SK-N-SH (cell line): ENCODE measurements around the gene C19orf73. TPM values are rescaled to one million over a fixed set of nuclear protein-coding genes. Genes with fewer than 3 reads are reported as not detected.

Experiments
- CTCF ChIA-PET: fragments of 300-600, 350-600 bp; formaldehyde crosslinking; extraction: SDS; loops from one replicate; lab custom pipeline; 2021; lab: Yijun Ruan, JAX
- POLR2A ChIA-PET: fragments of 350-600 bp; sonication (Branson Sonifier 250); formaldehyde crosslinking; extraction: SDS; loops from one replicate; lab custom pipeline; 2020; ENCODE audit warnings: antibody characterized with exemption, inconsistent platforms; lab: Yijun Ruan, JAX
- DNase-seq: peaks from one replicate; pipeline ENCODE4 v3.0.0; 2012
- H2AFZ ChIP-seq: fragments of 200-600 bp; sonication (generic); 2 replicates; pipeline ENCODE4 v1.8.1; 2016; ENCODE audit warnings: antibody characterized with exemption, mild to moderate bottlenecking, low read depth
- H3F3A ChIP-seq: fragments of 200-600 bp; sonication (generic); replicated peaks from 2 replicates; pipeline ENCODE3; 2016; ENCODE audit warnings: antibody characterized with exemption, mild to moderate bottlenecking; ENCODE audit not compliant: insufficient read depth
- H3K27ac ChIP-seq, 2 experiments: fragments of 200-500 bp in 1 of 2; fragments of 200-600 bp in 1 of 2; sonication (Bioruptor generic) in 1 of 2; sonication (generic), shearing (Covaris generic) in 1 of 2; 2 replicates each; pipeline versions ENCODE4 v1.5.1 to v1.6.1; 2014 to 2016; ENCODE audit warnings: low read depth in 2 of 2, inconsistent platforms in 1 of 2, low read length in 1 of 2, mild to moderate bottlenecking in 1 of 2, mixed read lengths in 1 of 2
- H3K27me3 ChIP-seq: fragments of 200-600 bp; sonication (generic), shearing (Covaris generic); 2 replicates; pipeline ENCODE4 v1.6.1; 2016; ENCODE audit warnings: mixed run types; ENCODE audit not compliant: insufficient read depth
- H3K36me3 ChIP-seq, 2 experiments: fragments of 200-500 bp in 1 of 2; fragments of 200-600 bp in 1 of 2; sonication (Bioruptor generic) in 1 of 2; sonication (generic) in 1 of 2; replicated peaks in 1 of 2; 2 replicates each; pipeline versions ENCODE3 to v1.5.1; 2014 to 2016; ENCODE audit warnings: low read length in 1 of 2, mild to moderate bottlenecking in 1 of 2; ENCODE audit not compliant: insufficient read depth in 2 of 2, control insufficient read depth in 1 of 2
- H3K4me1 ChIP-seq, 2 experiments: fragments of 200-500 bp in 1 of 2; fragments of 200-600 bp in 1 of 2; sonication (Bioruptor generic) in 1 of 2; sonication (generic), shearing (Covaris generic) in 1 of 2; 2 replicates each; pipeline versions ENCODE4 v1.5.1 to v1.6.1; 2014 to 2016; ENCODE audit warnings: low read depth in 1 of 2, low read length in 1 of 2, mixed run types in 1 of 2; ENCODE audit not compliant: insufficient read depth in 2 of 2, control insufficient read depth in 1 of 2
- H3K4me2 ChIP-seq: fragments of 200-600 bp; sonication (generic), shearing (Covaris generic); 2 replicates; pipeline ENCODE4 v1.6.1; 2017; ENCODE audit warnings: mixed run types
- H3K4me3 ChIP-seq, 2 experiments: fragments of 200-500 bp in 1 of 2; fragments of 200-600 bp in 1 of 2; sonication (Bioruptor generic) in 1 of 2; sonication (generic), shearing (Covaris generic) in 1 of 2; 2 replicates each; pipeline versions ENCODE4 v1.5.1 to v1.8.1; 2014 to 2016; ENCODE audit warnings: low read depth in 2 of 2, inconsistent platforms in 1 of 2, low read length in 1 of 2, mild to moderate bottlenecking in 1 of 2, mixed read lengths in 1 of 2, moderate library complexity in 1 of 2
- H3K79me2 ChIP-seq: fragments of 200-600 bp; sonication (generic); 2 replicates; pipeline ENCODE4 v1.8.1; 2017; ENCODE audit warnings: mild to moderate bottlenecking; ENCODE audit not compliant: insufficient read depth
- H3K9ac ChIP-seq: fragments of 200-600 bp; sonication (generic); 2 replicates; pipeline ENCODE4 v1.6.1; 2017; ENCODE audit warnings: mixed run types
- H3K9me2 ChIP-seq: fragments of 200-600 bp; sonication (generic); 2 replicates; pipeline ENCODE4 v1.6.1; 2017; ENCODE audit warnings: mixed run types
- H3K9me3 ChIP-seq: fragments of 200-600 bp; sonication (generic); 2 replicates; pipeline ENCODE4 v1.6.1; 2017; ENCODE audit warnings: mixed run types, mild to moderate bottlenecking, moderate library complexity
- H4K20me1 ChIP-seq: fragments of 200-600 bp; sonication (generic); 2 replicates; pipeline ENCODE4 v1.6.1; 2017; ENCODE audit warnings: mild to moderate bottlenecking, mixed run types; ENCODE audit not compliant: insufficient read depth
- CHD2 ChIP-seq: fragments of 150-350 bp; IDR thresholded peaks from 2 replicates; pipeline ENCODE4 v1.6.1; 2018; ENCODE audit warnings: low read length; ENCODE audit not compliant: partially characterized antibody
- FOSL2 ChIP-seq: IDR thresholded peaks from 2 replicates; pipeline ENCODE4 v1.4.0; 2012; ENCODE audit warnings: low read depth, mild to moderate bottlenecking, moderate library complexity, borderline replicate concordance
- GABPA ChIP-seq: IDR thresholded peaks from 2 replicates; pipeline ENCODE4 v1.4.0; 2012; ENCODE audit warnings: low read depth, mild to moderate bottlenecking
- GATA2 ChIP-seq: sonication (generic); formaldehyde crosslinking; IDR thresholded peaks from 2 replicates; pipeline ENCODE4 v1.5.0; 2020; ENCODE audit warnings: mild to moderate bottlenecking, missing genetic modification reagents
- JUND ChIP-seq: IDR thresholded peaks from 2 replicates; pipeline ENCODE4 v1.4.0; 2012
- POLR2AphosphoS5 ChIP-seq: IDR thresholded peaks from 2 replicates; pipeline ENCODE4 v1.6.1; 2012; ENCODE audit warnings: low read depth, low read length
- RAD21 ChIP-seq: IDR thresholded peaks from 2 replicates; pipeline ENCODE4 v1.6.1; 2012; ENCODE audit warnings: mild to moderate bottlenecking, low read length
- RFX5 ChIP-seq: IDR thresholded peaks from 2 replicates; pipeline ENCODE4 v1.6.1; 2012; ENCODE audit warnings: mild to moderate bottlenecking, improper control_type of control experiment, low read length
- RXRA ChIP-seq: IDR thresholded peaks from 2 replicates; pipeline ENCODE4 v1.4.0; 2012; ENCODE audit warnings: low read depth, mild to moderate bottlenecking, borderline replicate concordance
- SMC3 ChIP-seq: IDR thresholded peaks from 2 replicates; pipeline ENCODE4 v1.6.1; 2012; ENCODE audit warnings: low read depth, low read length, improper control_type of control experiment
- TAF1 ChIP-seq: IDR thresholded peaks from 2 replicates; pipeline ENCODE4 v1.6.1; 2012; ENCODE audit warnings: low read depth, mild to moderate bottlenecking, low read length, moderate library complexity, borderline replicate concordance
- TCF12 ChIP-seq: IDR thresholded peaks from 2 replicates; pipeline ENCODE4 v1.4.0; 2012
- YY1 ChIP-seq: IDR thresholded peaks from 2 replicates; pipeline ENCODE4 v1.4.0; 2012; ENCODE audit warnings: low read depth, mild to moderate bottlenecking
- WGBS: methylation state at CpG from one replicate; pipeline ENCODE4 v1.1.6; 2017; ENCODE audit warnings: low lambda C conversion rate; 5-methylcytosine and 5-hydroxymethylcytosine counted together
- polyA plus RNA-seq, 3 experiments: library from polyadenylated mRNA; depleted of rRNA; stranded (reverse); fragments of >200 nt; gene quantifications; 2 replicates each; pipeline ENCODE4 v1.2.3, GENCODE V29; 2012
- TF ChIP-seq, protein P1 (sequence below): IDR thresholded peaks from 2 replicates; pipeline ENCODE4 v1.4.0; 2012; ENCODE audit warnings: low read depth, borderline replicate concordance
- TF ChIP-seq, protein P2 (sequence below): IDR thresholded peaks from 2 replicates; pipeline ENCODE4 v1.6.1; 2012; ENCODE audit warnings: mild to moderate bottlenecking, low read depth, low read length, moderate library complexity
- TF ChIP-seq, protein P3 (sequence below): fragments of 150-350 bp; IDR thresholded peaks from 2 replicates; pipeline ENCODE4 v1.6.1; 2016; ENCODE audit warnings: mild to moderate bottlenecking, low read depth, low read length
- TF ChIP-seq, protein P4 (sequence below): fragments of 200-600 bp; sonication (generic); IDR thresholded peaks from 2 replicates; pipeline ENCODE4 v1.6.1; 2017; ENCODE audit warnings: antibody characterized with exemption, mild to moderate bottlenecking, moderate library complexity
- TF ChIP-seq, protein P5 (sequence below): fragments of 150-350 bp; IDR thresholded peaks from 2 replicates; pipeline ENCODE4 v1.6.1; 2017; ENCODE audit warnings: antibody characterized with exemption, low read length, low read depth, borderline replicate concordance
- TF ChIP-seq, protein P6 (sequence below): IDR thresholded peaks from 2 replicates; pipeline ENCODE4 v1.4.0; 2012; ENCODE audit warnings: low read depth

Gene C19orf73
- polyA plus RNA-seq, 1 of the 3 experiments (the other 2 are of a cell fraction) = 3.0 TPM

DNA sequence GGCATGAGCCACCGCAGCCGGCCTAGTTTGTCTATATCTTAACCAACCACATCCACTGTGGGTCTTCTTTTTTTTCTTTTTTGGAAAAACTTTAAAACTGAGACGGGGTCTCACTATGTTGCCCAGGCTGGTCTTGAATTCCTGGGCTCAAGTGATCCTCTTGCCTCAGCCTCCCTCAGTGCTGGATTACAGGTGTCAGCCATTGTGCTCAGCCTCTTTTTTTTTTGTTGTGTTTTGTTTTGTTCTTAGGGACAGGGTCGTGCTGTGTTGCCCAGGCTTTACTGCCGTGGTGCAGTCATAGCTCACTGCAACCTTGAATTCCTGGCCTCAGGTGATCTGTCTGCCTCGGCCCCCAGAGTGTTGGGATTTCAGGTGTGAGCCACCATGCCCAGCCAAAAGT, 26.3 kb downstream of the C19orf73 start (continued):
- TF ChIP-seq, protein P1, sequence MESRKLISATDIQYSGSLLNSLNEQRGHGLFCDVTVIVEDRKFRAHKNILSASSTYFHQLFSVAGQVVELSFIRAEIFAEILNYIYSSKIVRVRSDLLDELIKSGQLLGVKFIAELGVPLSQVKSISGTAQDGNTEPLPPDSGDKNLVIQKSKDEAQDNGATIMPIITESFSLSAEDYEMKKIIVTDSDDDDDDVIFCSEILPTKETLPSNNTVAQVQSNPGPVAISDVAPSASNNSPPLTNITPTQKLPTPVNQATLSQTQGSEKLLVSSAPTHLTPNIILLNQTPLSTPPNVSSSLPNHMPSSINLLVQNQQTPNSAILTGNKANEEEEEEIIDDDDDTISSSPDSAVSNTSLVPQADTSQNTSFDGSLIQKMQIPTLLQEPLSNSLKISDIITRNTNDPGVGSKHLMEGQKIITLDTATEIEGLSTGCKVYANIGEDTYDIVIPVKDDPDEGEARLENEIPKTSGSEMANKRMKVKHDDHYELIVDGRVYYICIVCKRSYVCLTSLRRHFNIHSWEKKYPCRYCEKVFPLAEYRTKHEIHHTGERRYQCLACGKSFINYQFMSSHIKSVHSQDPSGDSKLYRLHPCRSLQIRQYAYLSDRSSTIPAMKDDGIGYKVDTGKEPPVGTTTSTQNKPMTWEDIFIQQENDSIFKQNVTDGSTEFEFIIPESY = no peak

DNA sequence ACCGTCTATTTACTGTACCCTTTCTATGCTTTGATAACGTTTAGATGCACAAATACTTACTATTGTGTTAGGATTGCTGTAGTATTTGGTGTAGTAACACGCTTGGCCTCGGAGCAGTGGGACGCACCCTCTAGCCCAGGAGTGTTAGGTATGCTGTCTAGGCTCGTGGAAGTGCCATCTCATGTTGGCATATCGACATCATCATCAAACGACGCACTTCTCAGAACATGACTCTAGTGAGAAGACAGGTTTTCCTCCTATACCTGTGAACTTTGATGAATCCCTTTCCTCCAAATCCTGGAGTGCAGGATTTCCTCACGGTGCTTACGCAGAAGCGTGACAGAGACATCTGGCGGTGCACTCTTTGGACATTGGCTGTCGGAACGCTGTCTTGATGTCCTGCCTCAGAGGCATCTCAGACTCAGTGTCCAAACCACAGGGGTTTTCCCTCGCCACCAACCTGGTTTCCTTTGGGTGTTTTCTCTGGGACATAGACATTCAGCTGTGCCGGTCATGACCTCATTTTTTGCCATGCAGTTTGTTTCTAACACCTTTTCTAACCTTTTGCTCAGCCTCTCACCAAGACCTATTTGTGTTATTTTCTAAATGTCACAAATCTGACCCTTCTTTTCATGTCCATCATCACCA, 27.4 kb downstream of the C19orf73 start:
- Histone ChIP-seq H4K20me1 (peaks cover 91% of the 10 kb centered on the region), H3K27me3 (no peaks in the 10 kb centered on the region), H2AFZ (no peak overlapping the region), H3K4me2 (no peak overlapping the region), H3K27ac (no peak overlapping the region), H3K79me2 (peaks cover 96% of the 10 kb centered on the region), H3K9me2 (no peaks in the 10 kb centered on the region), H3K4me3 (no peak overlapping the region), H3K36me3 (peaks cover 41 to 76% of the 10 kb centered on the region in 2 experiments), H3F3A (peaks cover 16% of the 10 kb centered on the region), H3K9ac (no peak overlapping the region), H3K4me1 (peaks cover 4 to 7% of the 10 kb centered on the region in 2 experiments; a peak in 1 of 4 replicates), H3K9me3 (no peaks in the 10 kb centered on the region)
- 93% methylated on average over 16 of the region's 17 CpGs for WGBS
- CTCF ChIA-PET = interaction anchor here (1.3 kb wide), 1 partner anchor 14 kb away, joined by 4 read pairs; no protein-coding TSS in a partner anchor
- no peak for DNase-seq
- POLR2A ChIA-PET = no interaction called here
- TF ChIP-seq RAD21 (no peak), POLR2AphosphoS5 (no peak), CHD2 (no peak), TAF1 (no peak), GABPA (no peak), FOSL2 (no peak), YY1 (no peak), RFX5 (no peak), RXRA (no peak), TCF12 (no peak), JUND (no peak), GATA2 (no peak), SMC3 (no peak)
- TF ChIP-seq, protein P2, sequence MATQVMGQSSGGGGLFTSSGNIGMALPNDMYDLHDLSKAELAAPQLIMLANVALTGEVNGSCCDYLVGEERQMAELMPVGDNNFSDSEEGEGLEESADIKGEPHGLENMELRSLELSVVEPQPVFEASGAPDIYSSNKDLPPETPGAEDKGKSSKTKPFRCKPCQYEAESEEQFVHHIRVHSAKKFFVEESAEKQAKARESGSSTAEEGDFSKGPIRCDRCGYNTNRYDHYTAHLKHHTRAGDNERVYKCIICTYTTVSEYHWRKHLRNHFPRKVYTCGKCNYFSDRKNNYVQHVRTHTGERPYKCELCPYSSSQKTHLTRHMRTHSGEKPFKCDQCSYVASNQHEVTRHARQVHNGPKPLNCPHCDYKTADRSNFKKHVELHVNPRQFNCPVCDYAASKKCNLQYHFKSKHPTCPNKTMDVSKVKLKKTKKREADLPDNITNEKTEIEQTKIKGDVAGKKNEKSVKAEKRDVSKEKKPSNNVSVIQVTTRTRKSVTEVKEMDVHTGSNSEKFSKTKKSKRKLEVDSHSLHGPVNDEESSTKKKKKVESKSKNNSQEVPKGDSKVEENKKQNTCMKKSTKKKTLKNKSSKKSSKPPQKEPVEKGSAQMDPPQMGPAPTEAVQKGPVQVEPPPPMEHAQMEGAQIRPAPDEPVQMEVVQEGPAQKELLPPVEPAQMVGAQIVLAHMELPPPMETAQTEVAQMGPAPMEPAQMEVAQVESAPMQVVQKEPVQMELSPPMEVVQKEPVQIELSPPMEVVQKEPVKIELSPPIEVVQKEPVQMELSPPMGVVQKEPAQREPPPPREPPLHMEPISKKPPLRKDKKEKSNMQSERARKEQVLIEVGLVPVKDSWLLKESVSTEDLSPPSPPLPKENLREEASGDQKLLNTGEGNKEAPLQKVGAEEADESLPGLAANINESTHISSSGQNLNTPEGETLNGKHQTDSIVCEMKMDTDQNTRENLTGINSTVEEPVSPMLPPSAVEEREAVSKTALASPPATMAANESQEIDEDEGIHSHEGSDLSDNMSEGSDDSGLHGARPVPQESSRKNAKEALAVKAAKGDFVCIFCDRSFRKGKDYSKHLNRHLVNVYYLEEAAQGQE = no peak
- TF ChIP-seq, protein P3, sequence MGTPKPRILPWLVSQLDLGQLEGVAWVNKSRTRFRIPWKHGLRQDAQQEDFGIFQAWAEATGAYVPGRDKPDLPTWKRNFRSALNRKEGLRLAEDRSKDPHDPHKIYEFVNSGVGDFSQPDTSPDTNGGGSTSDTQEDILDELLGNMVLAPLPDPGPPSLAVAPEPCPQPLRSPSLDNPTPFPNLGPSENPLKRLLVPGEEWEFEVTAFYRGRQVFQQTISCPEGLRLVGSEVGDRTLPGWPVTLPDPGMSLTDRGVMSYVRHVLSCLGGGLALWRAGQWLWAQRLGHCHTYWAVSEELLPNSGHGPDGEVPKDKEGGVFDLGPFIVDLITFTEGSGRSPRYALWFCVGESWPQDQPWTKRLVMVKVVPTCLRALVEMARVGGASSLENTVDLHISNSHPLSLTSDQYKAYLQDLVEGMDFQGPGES = no peak
- TF ChIP-seq, protein P4, sequence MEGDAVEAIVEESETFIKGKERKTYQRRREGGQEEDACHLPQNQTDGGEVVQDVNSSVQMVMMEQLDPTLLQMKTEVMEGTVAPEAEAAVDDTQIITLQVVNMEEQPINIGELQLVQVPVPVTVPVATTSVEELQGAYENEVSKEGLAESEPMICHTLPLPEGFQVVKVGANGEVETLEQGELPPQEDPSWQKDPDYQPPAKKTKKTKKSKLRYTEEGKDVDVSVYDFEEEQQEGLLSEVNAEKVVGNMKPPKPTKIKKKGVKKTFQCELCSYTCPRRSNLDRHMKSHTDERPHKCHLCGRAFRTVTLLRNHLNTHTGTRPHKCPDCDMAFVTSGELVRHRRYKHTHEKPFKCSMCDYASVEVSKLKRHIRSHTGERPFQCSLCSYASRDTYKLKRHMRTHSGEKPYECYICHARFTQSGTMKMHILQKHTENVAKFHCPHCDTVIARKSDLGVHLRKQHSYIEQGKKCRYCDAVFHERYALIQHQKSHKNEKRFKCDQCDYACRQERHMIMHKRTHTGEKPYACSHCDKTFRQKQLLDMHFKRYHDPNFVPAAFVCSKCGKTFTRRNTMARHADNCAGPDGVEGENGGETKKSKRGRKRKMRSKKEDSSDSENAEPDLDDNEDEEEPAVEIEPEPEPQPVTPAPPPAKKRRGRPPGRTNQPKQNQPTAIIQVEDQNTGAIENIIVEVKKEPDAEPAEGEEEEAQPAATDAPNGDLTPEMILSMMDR = no peak
- TF ChIP-seq, protein P5, sequence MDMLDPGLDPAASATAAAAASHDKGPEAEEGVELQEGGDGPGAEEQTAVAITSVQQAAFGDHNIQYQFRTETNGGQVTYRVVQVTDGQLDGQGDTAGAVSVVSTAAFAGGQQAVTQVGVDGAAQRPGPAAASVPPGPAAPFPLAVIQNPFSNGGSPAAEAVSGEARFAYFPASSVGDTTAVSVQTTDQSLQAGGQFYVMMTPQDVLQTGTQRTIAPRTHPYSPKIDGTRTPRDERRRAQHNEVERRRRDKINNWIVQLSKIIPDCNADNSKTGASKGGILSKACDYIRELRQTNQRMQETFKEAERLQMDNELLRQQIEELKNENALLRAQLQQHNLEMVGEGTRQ = no peak
- TF ChIP-seq, protein P6, sequence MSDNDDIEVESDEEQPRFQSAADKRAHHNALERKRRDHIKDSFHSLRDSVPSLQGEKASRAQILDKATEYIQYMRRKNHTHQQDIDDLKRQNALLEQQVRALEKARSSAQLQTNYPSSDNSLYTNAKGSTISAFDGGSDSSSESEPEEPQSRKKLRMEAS = no peak
